K562 (cell line): Measurements from ENCODE around the gene PTGES3L. TPM values are rescaled to one million over a fixed set of nuclear protein-coding genes. Genes with fewer than 3 reads are reported as not detected.
A peak's percentile ranks its signal among the peaks of the same experiment; 100 is the strongest.

ENCODE experiments used
- ATF2 ChIP-seq: sonication (generic); formaldehyde crosslinking; IDR thresholded peaks from 2 replicates; pipeline ENCODE4 v1.8.1; 2022; ENCODE audit warnings: missing genetic modification reagents
- ATF3 ChIP-seq, 2 experiments: fragments of 450-650 bp in 1 of 2; sonication (generic) in 1 of 2; formaldehyde crosslinking in 1 of 2; IDR thresholded peaks in 1 of 2; conservative IDR thresholded peaks in 1 of 2; 2 replicates each; pipeline versions ENCODE4 v1.6.1 to v1.8.1; 2016 to 2023; ENCODE audit warnings: mild to moderate bottlenecking in 2 of 2, moderate library complexity in 2 of 2, inconsistent platforms in 1 of 2, missing genetic modification reagents in 1 of 2
- CAMTA2 ChIP-seq: fragments of 250-450 bp; sonication (Bioruptor Pico); conservative IDR thresholded peaks from 2 replicates; pipeline ENCODE4 v1.5.1; 2022
- CEBPB ChIP-seq: fragments of 450-650 bp; IDR thresholded peaks from 2 replicates; pipeline ENCODE4 v1.6.1; 2016; ENCODE audit warnings: missing genetic modification characterization, missing compliant biosample characterization
- CEBPG ChIP-seq, 3 experiments: fragments of 200-800 bp in 1 of 3; sonication (Bioruptor generic) in 1 of 3; sonication (generic) in 1 of 3; formaldehyde crosslinking in 1 of 3; IDR thresholded peaks in 2 of 3; conservative IDR thresholded peaks in 1 of 3; 2 replicates each; pipeline versions ENCODE4 v1.6.1 to v1.8.0; 2016 to 2022; ENCODE audit warnings: missing compliant biosample characterization in 2 of 3, missing genetic modification characterization in 2 of 3, mild to moderate bottlenecking in 1 of 3, missing genetic modification reagents in 1 of 3
- HES1 ChIP-seq: fragments of 450-650 bp; IDR thresholded peaks from 2 replicates; pipeline ENCODE4 v1.6.1; 2016; ENCODE audit warnings: low read depth, mild to moderate bottlenecking, moderate library complexity
- JUND ChIP-seq, 2 experiments: IDR thresholded peaks; 2 replicates in 1 of 2; 3 replicates in 1 of 2; pipeline ENCODE4 v1.6.1; 2011; ENCODE audit warnings: borderline replicate concordance in 2 of 2, low read depth in 2 of 2, low read length in 2 of 2, improper control_type of control experiment in 1 of 2, missing biosample characterization in 1 of 2, missing genetic modification characterization in 1 of 2, missing genetic modification reagents in 1 of 2
- KDM4B ChIP-seq, 2 experiments: fragments of 450-650 bp in 1 of 2; sonication (generic) in 1 of 2; IDR thresholded peaks; 2 replicates each; pipeline ENCODE4 v1.6.1; 2016 to 2017; ENCODE audit warnings: borderline replicate concordance in 2 of 2, antibody characterized with exemption in 1 of 2, low read depth in 1 of 2, mild to moderate bottlenecking in 1 of 2
- MAFK ChIP-seq: IDR thresholded peaks from 2 replicates; pipeline ENCODE4 v1.6.1; 2011; ENCODE audit warnings: low read length, improper control_type of control experiment
- NFIC ChIP-seq: fragments of 450-650 bp; IDR thresholded peaks from 2 replicates; pipeline ENCODE4 v1.6.1; 2017; ENCODE audit warnings: mild to moderate bottlenecking, inconsistent platforms
- STAT6 ChIP-seq: sonication (generic); formaldehyde crosslinking; IDR thresholded peaks from 2 replicates; pipeline ENCODE4 v1.8.1; 2023; ENCODE audit warnings: mild to moderate bottlenecking, missing genetic modification reagents
- ZBTB9 ChIP-seq: fragments of 450-650 bp; formaldehyde crosslinking; IDR thresholded peaks from 2 replicates; pipeline ENCODE4 v1.4.0; 2020; ENCODE audit warnings: mild to moderate bottlenecking, moderate library complexity
- ZEB2 ChIP-seq: fragments of 450-650 bp; IDR thresholded peaks from 2 replicates; pipeline ENCODE4 v1.6.1; 2016
- ZKSCAN3 ChIP-seq: fragments of 250-450 bp; sonication (Bioruptor Pico); IDR thresholded peaks from 2 replicates; pipeline ENCODE4 v1.4.0; 2020
- ZNF280B ChIP-seq: fragments of 250-450 bp; sonication (Bioruptor Pico); IDR thresholded peaks from 2 replicates; pipeline ENCODE4 v1.5.1; 2021; ENCODE audit warnings: mild to moderate bottlenecking
- polyA plus RNA-seq, 8 experiments: library from polyadenylated mRNA; depleted of rRNA in 4 of 8; stranded (reverse) in 5 of 8; unstranded in 3 of 8; fragments of >200 nt; fragmentation: Nextera tagmentation in 2 of 8; fragmentation: Illumina TruSeq in 1 of 8; extraction: Ambion mirVana in 2 of 8; extraction: Trizol in 1 of 8; gene quantifications; 2 replicates each; pipeline versions ENCODE4 v1.2.1 to v1.2.3, GENCODE V29; 2011 to 2014; ENCODE audit warnings: inconsistent platforms in 1 of 8, missing spikeins in 1 of 8
- total RNA-seq, 7 experiments: library from RNA; depleted of rRNA in 6 of 7; stranded (reverse); fragments of >200 nt in 6 of 7; fragmentation: Illumina TruSeq in 2 of 7; extraction: Trizol in 2 of 7; gene quantifications; 2 replicates each; pipeline versions ENCODE4 v1.2.1 to v1.2.3, GENCODE V29; 2011 to 2021; ENCODE audit warnings: low replicate concordance in 1 of 7

The PTGES3L gene
- total and polyA plus RNA-seq, 9 of the 15 experiments (the other 6 are each of a cell fraction or from before 2014, with no cell fraction given), result 6.0 to 16.0 (median 9.6) TPM

GRCh38 chr17:43020789-43021740, 41.2 kb upstream of the PTGES3L start (continued):
- TF ChIP-seq JUND (IDR thresholded peaks at IDR 0.05; ENCODE audit: borderline replicate concordance, low read depth, low read length), result peak; percentile 97
- peak; percentile 95; the same call in 2 of the 3 replicates for TF ChIP-seq JUND (tag; IDR thresholded peaks at IDR 0.05; ENCODE audit: borderline replicate concordance, low read depth, low read length)
- peak; percentile 63; the same call in 1 of the 2 replicates for TF ChIP-seq CEBPG (CRISPR knock-in tag; IDR thresholded peaks at IDR 0.05)
- TF ChIP-seq CEBPG (tag; conservative IDR thresholded peaks at IDR 0.05 in 1 of 2, IDR thresholded peaks at IDR 0.05 in 1 of 2), result peak; percentile 57 to 70; a peak in 3 of 4 replicates
- no peak for TF ChIP-seq ATF2 (CRISPR knock-in tag)
- 0 out of 2 replicates have a peak, but pooled peaks have one; percentile 5 for TF ChIP-seq NFIC
- TF ChIP-seq ZNF280B, result no peak
- TF ChIP-seq KDM4B (IDR thresholded peaks at IDR 0.05; ENCODE audit: borderline replicate concordance in 2 of 2, low read depth in 1 of 2), result no peak
- no peak for TF ChIP-seq STAT6 (CRISPR knock-in tag)
- TF ChIP-seq ZEB2, result peak; percentile 72
- TF ChIP-seq CAMTA2 (CRISPR knock-in tag), result no peak
- peak; percentile 75; the same call in 1 of the 2 replicates for TF ChIP-seq ZBTB9 (CRISPR knock-in tag)
- no peak for TF ChIP-seq ZKSCAN3 (CRISPR knock-in tag)
- TF ChIP-seq ATF3 (IDR thresholded peaks at IDR 0.05), result peak; percentile 97
- TF ChIP-seq ATF3 (CRISPR knock-in tag; conservative IDR thresholded peaks at IDR 0.05), result no peak
- TF ChIP-seq CEBPB (tag), result peak; percentile 84
- peak; percentile 70; the same call in 1 of the 2 replicates for TF ChIP-seq HES1
- no peak for TF ChIP-seq MAFK
